WERI-Rb-1 (cell line): Measurements from ENCODE around the gene PPIL1.

ENCODE experiments used
- DNase-seq: peaks from one replicate; pipeline ENCODE4 v3.0.0-alpha.2; 2020
- H3K27ac ChIP-seq: fragments of 250-450 bp; sonication (Bioruptor Pico); 2 replicates; pipeline ENCODE4 v1.5.1; 2020; ENCODE audit warnings: mild to moderate bottlenecking, moderate library complexity
- H3K27me3 ChIP-seq: fragments of 250-450 bp; sonication (Bioruptor Pico); 2 replicates; pipeline ENCODE4 v1.5.1; 2021; ENCODE audit warnings: mild to moderate bottlenecking, low read depth, moderate library complexity; ENCODE audit not compliant: insufficient read depth, severe bottlenecking
- H3K36me3 ChIP-seq: fragments of 250-450 bp; sonication (Bioruptor Pico); 2 replicates; pipeline ENCODE4 v1.5.1; 2020; ENCODE audit warnings: mild to moderate bottlenecking, moderate library complexity
- H3K4me3 ChIP-seq: 2 replicates; pipeline ENCODE4 v1.5.1; 2011; ENCODE audit warnings: low read depth, mild to moderate bottlenecking, control low read depth, low read length
- H3K9me3 ChIP-seq: fragments of 250-450 bp; sonication (Bioruptor Pico); 2 replicates; pipeline ENCODE4 v1.5.1; 2021; ENCODE audit warnings: mild to moderate bottlenecking, moderate library complexity; ENCODE audit not compliant: severe bottlenecking
- TF ChIP-seq, protein P1 (sequence below): IDR thresholded peaks from 2 replicates; pipeline ENCODE4 v1.5.1; 2011; ENCODE audit warnings: low read depth, mild to moderate bottlenecking, control low read depth, inconsistent platforms, low read length

PPIL1 gene

GRCh38 chr6:36908747-36909146 is 34.1 kb upstream of the PPIL1 start:
- H3K27ac ChIP-seq: no peak overlapping the region
- DNase-seq: no peak
- no peaks in the 10 kb centered on the region for H3K9me3 ChIP-seq
- no peak overlapping the region for H3K4me3 ChIP-seq
- H3K36me3 ChIP-seq: peaks cover 4% of the 10 kb centered on the region
- H3K27me3 ChIP-seq: no peaks in the 10 kb centered on the region
- TF ChIP-seq, protein P1, sequence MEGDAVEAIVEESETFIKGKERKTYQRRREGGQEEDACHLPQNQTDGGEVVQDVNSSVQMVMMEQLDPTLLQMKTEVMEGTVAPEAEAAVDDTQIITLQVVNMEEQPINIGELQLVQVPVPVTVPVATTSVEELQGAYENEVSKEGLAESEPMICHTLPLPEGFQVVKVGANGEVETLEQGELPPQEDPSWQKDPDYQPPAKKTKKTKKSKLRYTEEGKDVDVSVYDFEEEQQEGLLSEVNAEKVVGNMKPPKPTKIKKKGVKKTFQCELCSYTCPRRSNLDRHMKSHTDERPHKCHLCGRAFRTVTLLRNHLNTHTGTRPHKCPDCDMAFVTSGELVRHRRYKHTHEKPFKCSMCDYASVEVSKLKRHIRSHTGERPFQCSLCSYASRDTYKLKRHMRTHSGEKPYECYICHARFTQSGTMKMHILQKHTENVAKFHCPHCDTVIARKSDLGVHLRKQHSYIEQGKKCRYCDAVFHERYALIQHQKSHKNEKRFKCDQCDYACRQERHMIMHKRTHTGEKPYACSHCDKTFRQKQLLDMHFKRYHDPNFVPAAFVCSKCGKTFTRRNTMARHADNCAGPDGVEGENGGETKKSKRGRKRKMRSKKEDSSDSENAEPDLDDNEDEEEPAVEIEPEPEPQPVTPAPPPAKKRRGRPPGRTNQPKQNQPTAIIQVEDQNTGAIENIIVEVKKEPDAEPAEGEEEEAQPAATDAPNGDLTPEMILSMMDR: no peak

- Histone ChIP-seq H3K9me3 (no peaks in the 10 kb centered on the region), H3K36me3 (peaks cover 8% of the 10 kb centered on the region), H3K27me3 (no peaks in the 10 kb centered on the region), H3K4me3 (no peak overlapping the region), H3K27ac (no peak overlapping the region)
- TF ChIP-seq, protein P1: no peak
- DNase-seq: no peak
These were observed 33.2 kb upstream of the PPIL1 start for GRCh38 chr6:36907781-36908180.

- Histone ChIP-seq H3K27ac (no peak overlapping the region), H3K36me3 (peaks cover 18% of the 10 kb centered on the region)
These were observed 32.1 kb upstream of the PPIL1 start for GRCh38 chr6:36906539-36907325.

DNA sequence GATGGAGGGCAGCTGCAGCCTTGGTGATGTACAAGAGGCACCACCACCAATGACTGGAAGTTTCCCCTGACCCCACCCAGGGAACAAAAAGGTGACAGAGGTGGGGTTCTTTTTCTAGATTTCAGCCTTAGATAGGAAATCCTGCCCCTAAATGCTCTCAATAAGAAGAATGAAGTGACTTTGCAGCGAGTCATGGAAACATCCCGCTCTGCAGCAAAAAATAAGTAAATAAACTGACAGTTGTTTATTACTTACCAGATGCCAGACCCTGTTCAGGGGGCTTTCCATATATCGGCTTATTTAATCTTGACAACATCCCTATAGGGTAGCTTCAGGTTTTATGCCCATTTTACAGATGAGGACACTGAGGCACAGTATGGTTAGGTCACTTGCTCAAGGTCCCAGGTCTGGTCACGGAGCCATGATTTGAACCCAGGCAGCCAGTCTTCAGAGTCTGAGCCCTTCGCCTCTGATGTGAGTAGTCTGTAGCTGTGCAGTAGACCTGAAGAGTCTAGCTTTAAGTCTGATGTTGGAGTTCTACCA is 30.3 kb upstream of the PPIL1 start:
- no peak overlapping the region for H3K4me3 ChIP-seq
- no peak overlapping the region for H3K27ac ChIP-seq
- H3K9me3 ChIP-seq: no peaks in the 10 kb centered on the region
- H3K27me3 ChIP-seq: no peaks in the 10 kb centered on the region
- no peak for DNase-seq
- H3K36me3 ChIP-seq: peaks cover 22% of the 10 kb centered on the region
- TF ChIP-seq, protein P1: no peak

More at GRCh38 chr6:36906539-36907325, 32.1 kb upstream of the PPIL1 start:
- no peak overlapping the region for H3K4me3 ChIP-seq
- H3K9me3 ChIP-seq: no peaks in the 10 kb centered on the region
- no peaks in the 10 kb centered on the region for H3K27me3 ChIP-seq
- TF ChIP-seq, protein P1: no peak
- no peak for DNase-seq

DNA sequence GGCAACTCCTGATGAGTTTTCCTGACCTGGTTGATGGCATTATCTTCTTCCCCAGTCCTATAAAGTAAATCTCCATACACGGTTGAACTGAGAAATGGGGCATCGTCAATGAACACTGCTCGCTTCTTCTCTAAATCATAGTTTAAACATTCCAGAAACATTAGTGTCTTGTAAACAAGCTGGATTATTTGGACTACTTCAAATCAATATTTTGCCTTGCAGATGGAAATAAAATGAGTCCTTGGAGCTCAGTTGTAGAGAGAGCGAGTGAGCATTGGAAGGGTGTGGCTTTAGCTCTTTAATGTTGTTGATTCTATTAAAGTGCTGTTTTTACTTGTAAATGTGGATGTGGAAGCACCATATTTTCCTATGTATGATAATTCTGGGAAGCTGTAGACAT is 29.5 kb upstream of the PPIL1 start:
- Histone ChIP-seq H3K27ac (no peak overlapping the region), H3K36me3 (peaks cover 22% of the 10 kb centered on the region)
- TF ChIP-seq, protein P1: no peak

More for the DNA sequence above, 29.5 kb upstream of the PPIL1 start:
- DNase-seq: no peak
- Histone ChIP-seq H3K9me3 (no peaks in the 10 kb centered on the region), H3K4me3 (no peak overlapping the region), H3K27me3 (no peaks in the 10 kb centered on the region)
